GM12865 (cell line): Measurements from ENCODE around the gene INAVA.
"Not testable (repeated sequence)": the region's sequence is repeated elsewhere in the genome, so short reads cannot be mapped to it uniquely, and the experiment has no call there.

Experiments
- DNase-seq: peaks from one replicate; pipeline ENCODE4 v3.0.0; 2010; ENCODE audit warnings: low read depth
- H3K4me3 ChIP-seq: 2 replicates; pipeline ENCODE4 v1.5.1; 2011; ENCODE audit warnings: mild to moderate bottlenecking, low read depth, low read length, control low read depth
- CTCF ChIP-seq: IDR thresholded peaks from 2 replicates; pipeline ENCODE4 v1.5.1; 2011; ENCODE audit warnings: low read length, control low read depth, low read depth, inconsistent platforms; ENCODE audit not compliant: insufficient read depth; ENCODE audit errors: missing control alignments

Gene INAVA

GRCh38 chr1:200959411-200959921, 64.8 kb downstream of the INAVA start:
- H3K4me3 ChIP-seq = no peak overlapping the region
- no peak for DNase-seq
- no peak for TF ChIP-seq CTCF

GRCh38 chr1:200960236-200960947, 65.7 kb downstream of the INAVA start:
- H3K4me3 ChIP-seq = no peak overlapping the region
- TF ChIP-seq CTCF = no peak
- DNase-seq = no peak

GRCh38 chr1:200960948-200961340, 66.2 kb downstream of the INAVA start:
- DNase-seq = no peak
- TF ChIP-seq CTCF = no peak
- H3K4me3 ChIP-seq = no peak overlapping the region

- DNase-seq, H3K4me3 ChIP-seq: not testable (repeated sequence)
Measured at GRCh38 chr1:200962151-200962550, 67.5 kb downstream of the INAVA start.

- no peak for TF ChIP-seq CTCF
- no peak for DNase-seq
- H3K4me3 ChIP-seq = no peak overlapping the region
Measured at GRCh38 chr1:200962631-200963030, 67.9 kb downstream of the INAVA start.

- no peak for DNase-seq
- no peak for TF ChIP-seq CTCF
- H3K4me3 ChIP-seq = no peak overlapping the region
Measured at GRCh38 chr1:200963076-200963475, 68.4 kb downstream of the INAVA start.

- not testable (repeated sequence) for DNase-seq, H3K4me3 ChIP-seq
Measured at GRCh38 chr1:200963888-200964287, 69.2 kb downstream of the INAVA start.
